GM21529 (cell line): ENCODE data around the gene ARRDC4.
A peak's percentile ranks its signal among the peaks of the same experiment; 100 is the strongest.

Experiments
- ATAC-seq: cut with Tn5 transposase; IDR thresholded peaks from one replicate; pipeline ENCODE4 v1.9.1; 2021; ENCODE audit not compliant: unreplicated experiment

The ARRDC4 gene

DNA sequence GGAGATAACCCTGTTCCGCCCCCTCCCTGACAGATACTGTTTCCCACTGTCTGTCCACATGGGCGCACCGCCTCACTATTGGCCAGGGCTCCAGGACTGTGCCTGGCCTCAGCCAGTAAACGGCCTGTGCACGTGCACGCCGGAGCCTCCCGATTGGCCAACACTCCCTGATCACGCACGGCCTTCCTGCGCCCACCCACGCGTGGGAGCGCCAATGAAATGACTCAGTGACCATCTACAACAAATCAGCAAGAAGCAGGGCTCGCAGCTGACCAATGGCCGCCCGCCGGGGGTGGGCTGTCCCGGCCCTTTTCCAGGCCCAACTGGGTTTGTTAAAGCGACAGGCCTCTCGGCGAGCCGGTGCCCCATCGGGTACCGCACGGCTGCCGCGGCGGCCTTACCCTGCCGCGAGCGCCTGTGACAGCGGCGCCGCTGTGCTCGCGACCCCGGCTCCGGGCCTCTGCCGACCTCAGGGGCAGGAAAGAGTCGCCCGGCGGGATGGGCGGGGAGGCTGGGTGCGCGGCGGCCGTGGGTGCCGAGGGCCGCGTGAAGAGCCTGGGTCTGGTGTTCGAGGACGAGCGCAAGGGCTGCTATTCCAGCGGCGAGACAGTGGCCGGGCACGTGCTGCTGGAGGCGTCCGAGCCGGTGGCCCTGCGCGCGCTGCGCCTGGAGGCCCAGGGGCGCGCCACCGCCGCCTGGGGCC, at the start of gene ARRDC4:
Gene ARRDC4 (plus strand): TSS at position 340 of the 703 bp plus-strand sequence. CDS start 159 bp downstream, at position 499.
- peak; percentile 72 for ATAC-seq

DNA sequence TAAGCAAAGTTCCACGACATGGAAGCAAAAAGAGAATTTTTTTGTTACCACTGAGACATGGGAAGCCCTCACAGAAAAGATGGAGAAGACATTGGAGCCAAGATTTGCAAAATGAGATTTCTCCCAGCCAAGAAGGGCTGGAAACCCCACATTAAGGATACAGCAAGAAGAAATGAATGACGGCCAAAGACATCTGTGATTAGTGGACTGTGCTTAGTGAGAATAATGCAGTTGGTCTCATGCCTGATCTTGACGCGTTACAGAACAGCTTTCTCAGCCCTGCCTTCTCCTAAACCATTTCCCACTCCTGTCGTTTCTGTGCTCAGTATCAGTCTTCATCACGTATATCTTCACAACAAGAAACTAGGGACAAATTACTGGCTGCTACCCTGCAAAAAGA, 45.8 kb upstream of the ARRDC4 start:
- ATAC-seq, result no peak

- no peak for ATAC-seq
Measured at GRCh38 chr15:97915261-97915660, 45.2 kb upstream of the ARRDC4 start.

GRCh38 chr15:97921296-97921865, 39.1 kb upstream of the ARRDC4 start:
- ATAC-seq, result no peak

GRCh38 chr15:97929456-97930229, 30.9 kb upstream of the ARRDC4 start:
- no peak for ATAC-seq

DNA sequence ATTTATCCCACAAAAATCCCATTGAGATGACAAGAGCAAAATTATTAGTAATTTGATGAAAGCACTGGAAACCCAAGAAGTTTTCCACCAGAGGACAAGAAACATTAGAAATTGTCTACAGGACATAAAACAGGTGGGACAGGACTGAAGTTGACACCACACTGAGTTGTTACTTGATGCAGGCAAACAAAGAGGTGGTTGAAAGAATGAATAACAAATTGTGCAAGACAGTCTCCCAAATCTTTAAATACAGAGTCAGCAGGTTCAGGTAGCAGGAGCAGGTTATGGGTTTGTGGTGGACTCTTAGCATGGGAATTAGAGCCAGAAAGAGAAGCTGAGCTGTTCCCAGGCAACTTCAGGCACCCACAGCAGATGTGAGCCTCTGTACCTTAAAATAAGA, 30.3 kb upstream of the ARRDC4 start:
- no peak for ATAC-seq

DNA sequence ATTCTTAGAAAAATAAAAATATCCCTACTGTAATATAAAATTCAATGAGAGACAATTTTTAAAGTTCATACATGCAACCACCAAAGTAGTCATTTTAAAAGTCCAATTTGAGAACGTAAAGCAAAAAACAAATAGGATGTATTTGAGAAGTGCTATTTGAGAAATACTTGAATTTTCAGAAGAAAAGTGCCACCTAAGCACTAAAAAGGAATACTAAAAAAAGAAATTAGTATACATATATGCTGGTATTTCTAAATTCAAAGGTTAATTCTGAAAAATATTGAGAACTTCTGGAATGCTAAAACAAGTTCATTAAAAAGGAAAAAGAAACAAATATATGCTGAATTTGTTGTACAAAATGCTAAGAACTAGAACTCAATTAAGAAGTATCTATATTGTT, 29.2 kb upstream of the ARRDC4 start:
- ATAC-seq, result no peak

GRCh38 chr15:97933589-97933988, 26.9 kb upstream of the ARRDC4 start:
- no peak for ATAC-seq

GRCh38 chr15:97940993-97941392, 19.5 kb upstream of the ARRDC4 start:
- no peak for ATAC-seq

DNA sequence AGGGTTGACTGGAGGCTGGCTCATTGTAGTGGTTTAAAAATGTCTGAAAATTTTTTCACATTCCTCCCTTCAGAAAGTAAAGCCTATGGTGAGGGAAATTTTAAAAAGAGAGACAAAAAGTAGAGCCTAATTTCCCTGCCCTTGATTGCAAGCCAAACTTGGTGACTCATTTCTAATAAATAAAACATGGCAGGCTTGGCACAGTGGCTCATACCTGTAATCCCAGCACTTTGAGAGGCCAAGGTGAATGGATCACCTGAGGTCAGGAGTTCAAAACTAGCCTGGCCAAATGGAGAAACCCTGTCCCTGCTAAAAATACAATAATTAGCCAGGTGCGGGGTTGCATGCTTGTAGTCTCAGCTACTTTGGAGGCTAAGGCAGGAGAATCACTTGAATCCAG, 18.9 kb upstream of the ARRDC4 start:
- no peak for ATAC-seq

DNA sequence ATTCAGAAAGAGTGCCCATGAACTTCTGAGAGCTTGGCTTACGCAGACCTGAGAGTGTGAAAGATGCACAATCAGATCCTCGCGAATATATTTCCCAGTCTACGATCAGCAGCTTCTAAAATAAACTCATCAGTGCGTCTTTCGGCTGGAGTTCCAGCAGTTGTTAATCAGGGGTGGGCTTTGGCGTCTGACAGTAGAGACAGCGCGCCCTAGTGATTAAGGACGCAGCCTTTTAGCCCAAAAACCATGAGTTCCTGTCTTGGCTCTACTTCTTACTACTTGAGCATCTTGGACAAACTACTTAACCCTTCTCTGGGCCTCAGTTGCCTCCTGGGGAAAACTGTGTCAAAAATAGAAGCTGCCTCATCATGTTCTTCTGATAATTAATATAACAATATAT, 15.8 kb upstream of the ARRDC4 start:
- no peak for ATAC-seq

- ATAC-seq, result no peak
Measured at GRCh38 chr15:97947465-97948260, 12.8 kb upstream of the ARRDC4 start.

DNA sequence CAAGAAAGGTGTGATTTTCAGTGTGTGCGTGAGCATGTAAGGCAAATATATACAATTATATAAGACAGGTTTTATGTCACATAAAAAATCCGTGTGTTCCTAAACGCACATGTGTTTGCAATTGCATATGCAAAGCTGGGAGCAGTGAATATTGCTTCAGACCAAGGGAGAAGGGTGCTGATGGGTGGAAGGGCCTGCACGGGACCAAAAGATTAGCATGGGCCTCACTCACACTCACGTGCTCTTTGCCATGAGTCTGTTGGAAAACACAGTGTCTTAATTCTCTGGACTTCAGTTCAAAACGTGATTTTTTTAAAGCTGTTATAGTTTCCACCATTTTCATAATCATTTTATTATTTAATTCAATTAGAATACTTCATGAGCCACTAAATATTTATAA, 7.2 kb upstream of the ARRDC4 start:
- ATAC-seq, result no peak

DNA sequence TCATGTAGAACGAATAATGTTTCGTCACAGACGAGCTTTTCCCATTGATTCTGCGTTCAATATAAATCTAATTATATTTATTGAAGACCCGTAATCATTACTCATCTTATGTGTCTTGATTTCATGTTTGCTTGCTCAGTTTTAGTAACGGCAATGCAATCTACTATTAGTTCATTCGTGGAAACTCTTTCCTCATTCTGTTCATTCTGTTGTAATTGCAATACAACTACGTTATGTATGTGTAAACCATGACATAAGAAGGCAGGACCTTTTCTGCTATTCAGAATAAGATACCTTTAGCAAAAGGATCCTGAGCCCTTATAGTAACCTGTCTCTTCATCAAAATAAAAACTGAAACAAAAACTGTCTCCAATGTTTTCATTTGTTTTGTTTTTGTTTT, 6.8 kb upstream of the ARRDC4 start:
- ATAC-seq, result no peak

DNA sequence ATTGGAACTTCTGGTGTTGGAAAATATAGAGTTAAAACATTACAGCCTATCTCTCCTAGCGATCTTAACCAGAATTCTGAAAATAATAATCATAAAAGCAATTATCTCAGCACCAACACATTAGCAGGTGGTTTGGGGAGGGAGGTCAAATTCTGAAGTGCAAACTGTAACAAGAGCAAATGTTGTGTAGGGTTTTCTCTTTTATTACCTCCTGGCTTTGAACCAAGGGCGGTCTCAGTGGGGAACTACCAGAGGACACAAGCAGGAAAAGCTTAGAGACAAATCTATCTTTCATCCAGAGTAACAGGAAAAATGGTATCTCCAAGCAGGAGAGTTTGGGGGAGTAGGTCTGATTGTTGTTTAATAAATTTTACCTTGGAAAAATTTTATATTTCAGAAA, 5.5 kb upstream of the ARRDC4 start:
- no peak for ATAC-seq

DNA sequence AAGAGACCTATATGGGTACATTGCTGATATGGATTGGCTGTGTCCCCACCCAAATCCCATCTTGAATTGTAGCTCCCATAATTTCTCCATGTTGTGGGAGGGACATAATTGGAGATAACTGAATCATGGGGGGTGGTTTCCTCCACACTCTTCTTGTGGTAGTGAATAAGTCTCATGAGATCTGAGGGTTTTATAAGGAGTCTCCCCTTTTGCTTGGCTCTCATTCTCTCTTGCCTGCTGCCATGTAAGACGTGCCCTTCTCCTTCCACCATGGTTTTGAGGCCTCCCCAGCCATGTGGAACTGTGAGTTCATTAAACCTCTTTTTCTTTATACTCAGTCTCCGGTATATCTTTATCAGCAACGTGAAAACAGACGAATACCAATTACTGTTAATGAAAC, 5.0 kb upstream of the ARRDC4 start:
- ATAC-seq, result no peak

- ATAC-seq, result no peak
Measured at GRCh38 chr15:97959724-97960363, 659 bp upstream of the ARRDC4 start.

DNA sequence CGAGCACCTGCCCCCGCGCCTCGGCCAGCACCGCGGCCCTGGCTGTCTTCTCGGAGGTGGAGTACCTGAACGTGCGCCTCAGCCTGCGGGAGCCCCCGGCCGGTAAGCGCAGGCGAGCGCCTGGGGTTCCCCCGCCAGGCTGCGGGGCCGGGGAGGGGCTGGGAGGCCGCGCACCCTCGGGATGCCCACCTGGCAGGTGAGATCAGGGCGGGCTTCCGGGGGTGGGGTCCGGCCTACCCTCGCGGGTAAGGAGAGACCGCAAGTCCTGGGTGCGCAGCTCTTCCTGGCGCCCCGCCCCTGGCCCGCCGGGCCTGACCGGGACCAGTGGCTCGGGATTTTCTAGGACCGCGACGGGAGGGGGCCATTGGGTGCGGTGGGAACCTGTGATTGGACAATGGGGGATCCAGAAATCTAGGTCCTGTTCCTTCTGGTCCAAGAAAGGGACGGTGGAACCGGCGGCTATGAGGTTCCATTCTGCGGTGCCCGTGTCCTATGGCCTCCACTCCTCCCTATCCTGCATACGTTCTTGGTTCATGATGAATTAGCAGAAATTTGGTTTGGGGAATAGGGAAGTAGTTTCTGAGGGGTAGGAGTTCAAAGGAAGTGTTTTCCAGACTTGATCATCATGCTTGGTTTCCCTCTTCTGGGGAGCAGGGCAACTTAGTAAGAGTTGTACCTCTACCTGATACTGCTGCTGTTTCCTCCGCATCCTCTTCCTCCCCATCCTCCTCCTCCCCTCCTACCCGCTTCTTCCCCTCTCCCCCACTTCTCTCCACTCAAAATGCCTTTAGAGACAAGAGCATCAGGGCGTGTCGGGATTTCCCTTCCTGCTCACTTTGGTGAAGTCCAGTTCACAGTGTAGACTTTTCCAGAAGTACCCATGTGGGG, 808 bp downstream of the ARRDC4 start:
- ATAC-seq, result no peak

GRCh38 chr15:97962263-97962662, 1.8 kb downstream of the ARRDC4 start:
- ATAC-seq, result no peak

DNA sequence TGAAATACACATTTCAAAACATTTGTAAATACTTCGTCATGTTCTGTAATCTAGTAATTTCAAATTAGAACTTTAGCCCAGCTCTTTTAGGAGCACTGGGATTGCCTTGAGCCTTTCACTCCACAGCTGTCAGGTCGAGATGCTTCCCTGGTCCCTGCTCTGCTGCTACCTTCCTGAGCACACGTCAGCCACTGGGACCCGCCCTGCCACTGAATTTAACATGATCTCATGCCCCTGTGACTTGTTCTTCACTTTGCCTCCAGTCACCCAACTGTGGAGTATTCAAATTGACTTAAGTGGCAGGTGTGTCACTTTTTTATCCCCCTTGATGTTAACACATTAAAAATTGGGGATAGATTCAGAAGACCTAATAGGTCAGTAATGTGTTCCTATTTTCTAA, 3.3 kb downstream of the ARRDC4 start:
- no peak for ATAC-seq
